Bronchial epithelial cell (primary cell): ENCODE data around the gene FBLN5. TPM values are rescaled to one million over a fixed set of nuclear protein-coding genes. Genes with fewer than 3 reads are reported as not detected.
"Not testable (repeated sequence)": the region's sequence is repeated elsewhere in the genome, so short reads cannot be mapped to it uniquely, and the experiment has no call there.

Experiments used
- DNase-seq: peaks from one replicate; pipeline ENCODE4 v3.0.0-alpha.2; 2010; ENCODE audit warnings: low read depth
- FAIRE-seq: peaks from 2 replicates; lab custom pipeline; 2011; peaks lifted over from hg19 to GRCh38; lab: Jason Lieb, UNC
- H3K27me3 ChIP-seq: 2 replicates; pipeline ENCODE4 v1.5.1; 2011; ENCODE audit warnings: low read length; ENCODE audit not compliant: control insufficient read depth, insufficient read depth
- H3K36me3 ChIP-seq: 2 replicates; pipeline ENCODE4 v1.5.1; 2011; ENCODE audit warnings: low read length; ENCODE audit not compliant: control insufficient read depth, insufficient read depth
- H3K4me3 ChIP-seq: 2 replicates; pipeline ENCODE4 v1.5.1; 2011; ENCODE audit warnings: mild to moderate bottlenecking, low read depth, low read length, control low read depth
- CTCF ChIP-seq: IDR thresholded peaks from 2 replicates; pipeline ENCODE4 v1.5.1; 2011; ENCODE audit warnings: mild to moderate bottlenecking, moderate library complexity, low read length, control low read depth, inconsistent platforms; ENCODE audit not compliant: insufficient read depth, severe bottlenecking
- total RNA-seq: library from RNA; depleted of rRNA; stranded (reverse); fragments of >200 nt; gene quantifications from 2 replicates; pipeline ENCODE4 v1.2.1, GENCODE V29; 2014

FBLN5 gene
- total RNA-seq, 1 donor from 2014 or later, result 0.26 TPM

DNA sequence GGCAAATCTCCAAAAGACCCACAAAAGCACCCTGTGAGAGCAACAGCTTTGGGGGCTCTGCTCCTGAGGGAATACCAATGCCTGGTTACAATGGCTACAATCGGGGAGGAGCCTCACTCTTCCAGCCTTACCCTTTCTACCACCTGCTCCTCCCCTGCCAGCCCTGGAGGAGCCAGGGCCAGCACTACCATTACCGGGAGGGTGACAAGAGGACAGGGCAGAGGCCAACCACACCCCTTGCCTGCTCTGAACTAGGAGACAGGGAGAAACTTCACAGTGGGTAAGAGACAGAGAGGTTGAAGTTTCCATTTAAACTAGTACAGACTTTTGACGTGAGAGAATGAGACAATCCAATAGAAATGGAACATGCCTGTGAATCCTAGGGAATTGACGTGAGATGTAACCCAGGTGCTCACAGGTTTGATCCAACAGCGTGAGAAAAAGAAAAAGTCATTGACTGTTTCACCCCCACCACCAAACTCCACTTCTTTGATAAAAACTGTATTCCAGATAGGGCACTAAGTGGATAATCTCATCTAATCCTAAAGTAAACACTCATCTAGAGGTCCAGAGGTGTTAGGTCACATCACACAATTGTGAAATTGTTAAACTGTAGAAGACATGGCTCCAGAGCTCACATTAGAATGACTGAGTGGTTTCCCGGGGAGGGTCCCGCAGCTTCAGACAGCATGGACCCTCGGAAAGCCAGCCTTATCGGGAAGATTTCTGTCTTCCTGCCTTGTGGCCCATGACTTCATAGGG is 71.8 kb downstream of the FBLN5 start:
- no peak for FAIRE-seq
- TF ChIP-seq CTCF, result no peak

GRCh38 chr14:91873471-91874415 is 73.8 kb downstream of the FBLN5 start:
- no peaks in the 10 kb centered on the region for H3K36me3 ChIP-seq
- FAIRE-seq (no peak), DNase-seq (peak; percentile 79)
- H3K27me3 ChIP-seq, result no peaks in the 10 kb centered on the region
- TF ChIP-seq CTCF, result no peak
- H3K4me3 ChIP-seq, result no peak overlapping the region

More for the DNA sequence above, 71.8 kb downstream of the FBLN5 start:
- no peak overlapping the region for H3K4me3 ChIP-seq
- H3K36me3 ChIP-seq, result no peaks in the 10 kb centered on the region
- no peaks in the 10 kb centered on the region for H3K27me3 ChIP-seq
- DNase-seq, result no peak

- no peaks in the 10 kb centered on the region for H3K27me3 ChIP-seq
- no peak for TF ChIP-seq CTCF
- DNase-seq, result peak; percentile 89
- H3K4me3 ChIP-seq, result no peak overlapping the region
- no peak for FAIRE-seq
- no peaks in the 10 kb centered on the region for H3K36me3 ChIP-seq
Measured at GRCh38 chr14:91872517-91873470, 74.7 kb downstream of the FBLN5 start.

DNA sequence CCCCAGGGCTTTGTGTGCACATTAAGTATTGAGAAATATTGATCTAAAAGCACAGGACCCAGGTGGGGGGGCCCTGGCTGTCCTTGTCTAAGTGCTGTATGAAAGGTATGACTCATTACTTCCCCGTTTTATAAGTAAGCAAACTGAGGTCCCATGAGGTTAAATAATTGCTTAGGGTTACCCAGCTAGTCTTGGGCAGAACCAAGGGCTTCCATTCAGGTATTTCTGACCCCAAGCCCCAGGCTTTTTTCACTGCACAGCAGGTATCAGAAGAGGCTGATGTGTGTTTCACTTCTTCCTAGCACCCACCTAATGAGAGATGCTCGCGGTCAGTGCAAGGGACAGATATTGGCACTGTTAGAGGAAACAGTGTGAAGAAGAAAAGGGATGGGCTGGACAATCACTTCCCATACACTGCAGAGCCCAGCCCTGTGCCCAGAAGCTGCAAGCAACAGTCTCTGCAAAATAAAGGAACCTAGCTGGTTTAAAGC is 75.4 kb downstream of the FBLN5 start:
- DNase-seq (peak; percentile 27), FAIRE-seq (no peak)
- Histone ChIP-seq H3K27me3 (no peaks in the 10 kb centered on the region), H3K36me3 (no peaks in the 10 kb centered on the region), H3K4me3 (no peak overlapping the region)
- TF ChIP-seq CTCF, result no peak

DNA sequence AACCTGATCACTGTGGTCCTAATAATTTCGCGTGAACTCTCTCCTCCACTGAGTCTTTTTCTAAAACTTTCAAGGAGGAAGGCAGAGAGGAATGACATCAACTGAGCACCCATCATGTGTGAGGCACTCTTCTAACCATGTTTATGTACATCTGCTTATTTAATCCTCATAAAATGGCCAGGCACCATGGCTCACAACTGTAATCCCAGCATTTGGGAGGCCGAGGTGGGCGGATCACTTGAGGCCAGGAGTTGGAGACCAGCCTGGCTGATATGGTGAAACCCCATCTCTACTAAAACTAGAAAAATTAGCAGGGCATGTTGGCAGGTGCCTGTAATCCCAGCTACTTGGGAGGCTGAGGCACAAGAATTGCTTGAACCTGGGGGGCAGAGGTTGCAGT is 76.1 kb downstream of the FBLN5 start:
- FAIRE-seq, DNase-seq, H3K4me3 ChIP-seq, H3K36me3 ChIP-seq, H3K27me3 ChIP-seq: not testable (repeated sequence)
